Fibroblast of lung (primary cell): ENCODE data around the gene LRP8.

Source experiments
- CTCF ChIP-seq, 2 donors: IDR thresholded peaks in 1 of 2; conservative IDR thresholded peaks in 1 of 2; 1 replicate in 1 of 2; 2 replicates in 1 of 2; pipeline ENCODE4 v1.5.1; 2011 to 2012; ENCODE audit warnings: low read length in 2 of 2, control low read depth in 1 of 2, inconsistent platforms in 1 of 2, low read depth in 1 of 2, mild to moderate bottlenecking in 1 of 2
- EZH2 ChIP-seq: IDR thresholded peaks from 2 replicates; pipeline ENCODE4 v1.5.1; 2012; ENCODE audit warnings: low read length, control low read depth, mild to moderate bottlenecking; ENCODE audit errors: missing control alignments

GRCh38 chr1:53265581-53265980 lies 62.3 kb downstream of the LRP8 start:
- TF ChIP-seq EZH2 (no peak), CTCF (conservative IDR thresholded peaks at IDR 0.05 in 1 of 2, IDR thresholded peaks at IDR 0.05 in 1 of 2; ENCODE audit: low read depth in 1 of 2, low read length in 2 of 2) (no peak)
